Liver (tissue), 3 donors: Measurements from ENCODE around the gene FYB1.

Experiments
- ATF3 ChIP-seq: IDR thresholded peaks from 2 replicates; pipeline ENCODE4 v1.6.1; 2016; ENCODE audit warnings: antibody characterized with exemption
- CTCF ChIP-seq: fragments of 150-350 bp; IDR thresholded peaks from 2 replicates; pipeline ENCODE4 v1.5.1; 2017; ENCODE audit warnings: improper control_type of control experiment, low read depth, low read length; ENCODE audit not compliant: missing input control
- EGR1 ChIP-seq, 2 donors: IDR thresholded peaks; 2 replicates each; pipeline ENCODE4 v1.6.1; 2016 to 2018; ENCODE audit warnings: antibody characterized with exemption in 2 of 2, low read depth in 2 of 2
- GABPA ChIP-seq, 2 donors: IDR thresholded peaks in 1 of 2; conservative IDR thresholded peaks in 1 of 2; 2 replicates each; pipeline ENCODE4 v1.6.1; 2016; ENCODE audit warnings: antibody characterized with exemption in 2 of 2, mild to moderate bottlenecking in 1 of 2, moderate library complexity in 1 of 2
- HNF4A ChIP-seq, 2 donors: conservative IDR thresholded peaks; 2 replicates each; pipeline ENCODE4 v1.6.1; 2016; ENCODE audit warnings: antibody characterized with exemption in 2 of 2, mild to moderate bottlenecking in 2 of 2
- JUND ChIP-seq, 2 donors: IDR thresholded peaks; 2 replicates each; pipeline ENCODE4 v1.6.1; 2016; ENCODE audit warnings: antibody characterized with exemption in 2 of 2
- MAX ChIP-seq: IDR thresholded peaks from 2 replicates; pipeline ENCODE4 v1.6.1; 2016; ENCODE audit warnings: antibody characterized with exemption
- NR2F2 ChIP-seq: IDR thresholded peaks from 2 replicates; pipeline ENCODE4 v1.6.1; 2016; ENCODE audit warnings: antibody characterized with exemption
- RAD21 ChIP-seq, 2 donors: IDR thresholded peaks; 2 replicates each; pipeline ENCODE4 v1.6.1; 2016; ENCODE audit warnings: antibody characterized with exemption in 2 of 2, mild to moderate bottlenecking in 2 of 2
- REST ChIP-seq: IDR thresholded peaks from 2 replicates; pipeline ENCODE4 v1.6.1; 2016; ENCODE audit warnings: antibody characterized with exemption, mild to moderate bottlenecking
- RXRA ChIP-seq, 2 donors: IDR thresholded peaks; 2 replicates each; pipeline ENCODE4 v1.6.1; 2017 to 2018; ENCODE audit warnings: antibody characterized with exemption in 2 of 2, mild to moderate bottlenecking in 1 of 2
- SP1 ChIP-seq: IDR thresholded peaks from 2 replicates; pipeline ENCODE4 v1.6.1; 2018; ENCODE audit warnings: antibody characterized with exemption, mild to moderate bottlenecking
- TAF1 ChIP-seq: conservative IDR thresholded peaks from 2 replicates; pipeline ENCODE4 v1.6.1; 2016; ENCODE audit warnings: antibody characterized with exemption, mild to moderate bottlenecking
- YY1 ChIP-seq: IDR thresholded peaks from 2 replicates; pipeline ENCODE4 v1.6.1; 2016; ENCODE audit warnings: antibody characterized with exemption, mild to moderate bottlenecking
- donor health status: healthy.
- donor health status: healthy.

- TF ChIP-seq CTCF (no peak), REST (no peak), GABPA (IDR thresholded peaks at IDR 0.05 in 1 of 2, conservative IDR thresholded peaks at IDR 0.05 in 1 of 2) (no peak), ATF3 (no peak), RAD21 (IDR thresholded peaks at IDR 0.05) (no peak), YY1 (no peak), RXRA (IDR thresholded peaks at IDR 0.05) (no peak), MAX (no peak), HNF4A (conservative IDR thresholded peaks at IDR 0.05) (no peak), SP1 (no peak), JUND (IDR thresholded peaks at IDR 0.05) (no peak), NR2F2 (no peak), EGR1 (IDR thresholded peaks at IDR 0.05; ENCODE audit: low read depth in 2 of 2) (no peak), TAF1 (no peak)
These were observed 136.4 kb downstream of the FYB1 start for GRCh38 chr5:39082995-39083394.
